OCI-LY1 (cell line): ENCODE measurements around the gene ATP2A2.

Experiments used
- CTCF ChIP-seq: fragments of 200-600 bp; sonication (generic), shearing (Covaris generic); IDR thresholded peaks from 2 replicates; pipeline ENCODE4 v1.5.1; 2017; ENCODE audit warnings: mild to moderate bottlenecking, antibody characterized with exemption, low read length, moderate library complexity, mixed read lengths
- EZH2 ChIP-seq: fragments of 200-600 bp; sonication (generic), shearing (Covaris generic); IDR thresholded peaks from 2 replicates; pipeline ENCODE4 v1.8.0; 2017; ENCODE audit warnings: borderline replicate concordance, mixed run types, mild to moderate bottlenecking, antibody characterized with exemption, low read length, moderate library complexity, mixed read lengths

GRCh38 chr12:110244829-110245228 lies 36.2 kb upstream of the ATP2A2 start:
- TF ChIP-seq CTCF (no peak), EZH2 (no peak)
